GM20000 (cell line): ENCODE data around the gene TYW3.

Experiments
- DNase-seq: peaks from one replicate; pipeline ENCODE4 v3.0.0; 2012; ENCODE audit warnings: low spot score
- TF ChIP-seq, protein P1 (sequence below): IDR thresholded peaks from 2 replicates; pipeline ENCODE4 v1.5.1; 2012; ENCODE audit warnings: mild to moderate bottlenecking, control low read depth; ENCODE audit errors: extremely low read depth, missing control alignments

Gene TYW3

GRCh38 chr1:74693473-74693872, 39.5 kb upstream of the TYW3 start:
- DNase-seq = no peak
- TF ChIP-seq, protein P1, sequence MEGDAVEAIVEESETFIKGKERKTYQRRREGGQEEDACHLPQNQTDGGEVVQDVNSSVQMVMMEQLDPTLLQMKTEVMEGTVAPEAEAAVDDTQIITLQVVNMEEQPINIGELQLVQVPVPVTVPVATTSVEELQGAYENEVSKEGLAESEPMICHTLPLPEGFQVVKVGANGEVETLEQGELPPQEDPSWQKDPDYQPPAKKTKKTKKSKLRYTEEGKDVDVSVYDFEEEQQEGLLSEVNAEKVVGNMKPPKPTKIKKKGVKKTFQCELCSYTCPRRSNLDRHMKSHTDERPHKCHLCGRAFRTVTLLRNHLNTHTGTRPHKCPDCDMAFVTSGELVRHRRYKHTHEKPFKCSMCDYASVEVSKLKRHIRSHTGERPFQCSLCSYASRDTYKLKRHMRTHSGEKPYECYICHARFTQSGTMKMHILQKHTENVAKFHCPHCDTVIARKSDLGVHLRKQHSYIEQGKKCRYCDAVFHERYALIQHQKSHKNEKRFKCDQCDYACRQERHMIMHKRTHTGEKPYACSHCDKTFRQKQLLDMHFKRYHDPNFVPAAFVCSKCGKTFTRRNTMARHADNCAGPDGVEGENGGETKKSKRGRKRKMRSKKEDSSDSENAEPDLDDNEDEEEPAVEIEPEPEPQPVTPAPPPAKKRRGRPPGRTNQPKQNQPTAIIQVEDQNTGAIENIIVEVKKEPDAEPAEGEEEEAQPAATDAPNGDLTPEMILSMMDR = no peak

GRCh38 chr1:74697832-74698231, 35.1 kb upstream of the TYW3 start:
- no peak for DNase-seq
- TF ChIP-seq, protein P1 = no peak

DNA sequence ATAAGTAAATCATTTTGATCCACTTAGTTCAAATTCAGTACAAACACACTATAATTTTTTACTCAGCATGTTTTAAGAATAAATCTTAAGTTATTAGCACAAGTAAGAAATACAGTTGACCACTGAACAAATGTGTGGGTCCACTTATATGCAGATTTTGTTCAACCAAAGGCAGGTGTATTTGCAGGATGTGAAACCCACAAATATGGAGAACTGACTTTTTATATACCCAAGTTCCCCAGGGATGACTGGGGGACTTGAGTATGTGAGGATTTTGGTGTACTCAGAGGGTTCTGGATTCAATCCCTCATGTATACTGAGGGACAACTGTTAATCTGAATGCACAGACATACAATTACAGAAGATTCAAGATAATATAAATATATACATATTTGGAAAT, 33.6 kb upstream of the TYW3 start:
- TF ChIP-seq, protein P1 = no peak
- no peak for DNase-seq

- TF ChIP-seq, protein P1 = no peak
- DNase-seq = no peak
Observed at GRCh38 chr1:74703386-74704182, 29.4 kb upstream of the TYW3 start.

- TF ChIP-seq, protein P1 = no peak
- no peak for DNase-seq
Observed at GRCh38 chr1:74712881-74713280, 20.1 kb upstream of the TYW3 start.

DNA sequence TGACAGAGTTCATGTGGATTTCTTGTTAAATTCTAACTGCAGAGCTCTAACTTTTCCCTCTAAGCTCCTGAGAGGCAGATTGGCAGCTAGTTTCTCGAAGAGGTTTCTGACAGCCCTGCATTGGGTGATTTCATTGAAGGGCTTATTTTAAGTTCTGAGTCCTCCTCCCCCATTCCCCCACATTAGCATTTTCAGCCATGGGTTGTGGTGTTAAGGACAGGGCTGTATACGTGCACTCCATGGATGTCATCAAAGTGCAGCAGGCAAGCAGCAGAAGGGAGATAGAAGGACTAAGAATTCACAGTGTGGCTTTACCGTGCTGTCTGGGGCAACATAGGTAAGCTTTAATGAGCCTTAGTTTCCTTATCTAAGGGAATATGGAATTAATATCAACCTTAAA, 19.1 kb upstream of the TYW3 start:
- DNase-seq = no peak
- TF ChIP-seq, protein P1 = no peak

DNA sequence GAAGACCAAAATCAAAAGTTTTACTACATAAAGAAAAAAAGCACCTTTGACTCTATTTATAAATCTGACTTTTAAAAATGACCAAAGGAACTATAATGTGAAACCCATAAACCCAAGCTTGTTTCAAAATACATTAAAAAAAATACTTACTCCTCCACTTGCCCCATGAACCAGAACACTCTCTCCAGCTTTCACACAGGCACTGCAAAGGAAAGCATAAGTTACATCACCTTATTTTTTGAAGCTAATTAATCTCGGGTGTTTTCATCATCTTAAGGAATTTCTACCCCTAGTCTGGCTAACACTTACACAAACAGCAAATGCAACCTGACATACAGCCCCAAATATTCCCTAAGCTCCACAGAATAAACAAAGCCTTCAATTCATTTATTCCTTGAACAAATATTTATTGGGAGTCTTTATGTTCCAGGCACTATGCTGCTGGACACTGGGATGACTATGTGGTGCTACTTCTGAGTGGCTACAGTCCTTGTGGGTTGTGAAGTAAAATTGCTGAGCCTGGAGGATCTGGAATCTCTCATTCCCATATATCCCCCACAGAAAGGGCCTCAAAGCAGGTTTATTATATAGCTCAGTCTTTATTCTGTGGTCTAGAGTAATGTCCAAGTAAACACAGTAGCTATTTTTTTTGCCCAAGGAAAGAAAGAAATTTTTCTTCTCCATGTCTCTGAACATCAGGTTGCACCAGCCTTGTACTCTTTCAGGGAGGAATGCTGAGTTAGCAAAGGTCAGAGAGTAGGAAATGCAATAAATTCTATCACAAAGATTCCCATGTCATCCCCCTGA, 18.3 kb upstream of the TYW3 start:
- TF ChIP-seq, protein P1 = no peak
- peak; percentile 29 for DNase-seq
